Iris pigment epithelial cell (primary cell): ENCODE data around the gene LRRC30.
"Not testable (repeated sequence)": the region's sequence is repeated elsewhere in the genome, so short reads cannot be mapped to it uniquely, and the experiment has no call there.

Experiments
- DNase-seq: peaks from one replicate; pipeline ENCODE4 v3.0.0-alpha.2; 2011; ENCODE audit warnings: low read depth

Gene LRRC30

GRCh38 chr18:7230626-7231349, at the start of gene LRRC30:
Gene LRRC30 (plus strand): TSS chr18:7231089. CDS start chr18:7231139, 50 bp downstream.
- no peak for DNase-seq

GRCh38 chr18:7185701-7186100, 45.2 kb upstream of the LRRC30 start:
- DNase-seq = no peak

GRCh38 chr18:7190547-7191156, 40.2 kb upstream of the LRRC30 start:
- no peak for DNase-seq

- no peak for DNase-seq
These were observed 39.2 kb upstream of the LRRC30 start for GRCh38 chr18:7191736-7192135.

GRCh38 chr18:7195266-7195665, 35.6 kb upstream of the LRRC30 start:
- DNase-seq = no peak

GRCh38 chr18:7196421-7196820, 34.5 kb upstream of the LRRC30 start:
- DNase-seq = no peak

GRCh38 chr18:7197854-7198253, 33.0 kb upstream of the LRRC30 start:
- DNase-seq = no peak

GRCh38 chr18:7198326-7198725, 32.6 kb upstream of the LRRC30 start:
- no peak for DNase-seq

- DNase-seq = no peak
These were observed 29.8 kb upstream of the LRRC30 start for GRCh38 chr18:7201096-7201495.

GRCh38 chr18:7202169-7202568, 28.7 kb upstream of the LRRC30 start:
- DNase-seq = no peak

- not testable (repeated sequence) for DNase-seq
These were observed 27.3 kb upstream of the LRRC30 start for GRCh38 chr18:7203601-7204000.

- peak; percentile 63 for DNase-seq
These were observed 25.5 kb upstream of the LRRC30 start for GRCh38 chr18:7205346-7205745.

- DNase-seq = no peak
These were observed 24.7 kb upstream of the LRRC30 start for GRCh38 chr18:7206217-7206616.

GRCh38 chr18:7207366-7207915, 23.4 kb upstream of the LRRC30 start:
- no peak for DNase-seq

- peak; percentile 80 for DNase-seq
These were observed 9.3 kb upstream of the LRRC30 start for GRCh38 chr18:7221424-7222155.

GRCh38 chr18:7224198-7224597, 6.7 kb upstream of the LRRC30 start:
- no peak for DNase-seq

- no peak for DNase-seq
These were observed 1.3 kb downstream of the LRRC30 start for GRCh38 chr18:7232218-7232617.

GRCh38 chr18:7233134-7233810, 2.4 kb downstream of the LRRC30 start:
- DNase-seq = no peak

- DNase-seq = no peak
These were observed 3.2 kb downstream of the LRRC30 start for GRCh38 chr18:7234091-7234490.

GRCh38 chr18:7234956-7235355, 4.1 kb downstream of the LRRC30 start:
- no peak for DNase-seq

GRCh38 chr18:7236072-7236471, 5.2 kb downstream of the LRRC30 start:
- DNase-seq = no peak

GRCh38 chr18:7236933-7237332, 6.0 kb downstream of the LRRC30 start:
- DNase-seq = no peak
